Measurements from ENCODE around the gene TFB2M. TPM values are rescaled to one million over a fixed set of nuclear protein-coding genes. Genes with fewer than 3 reads are reported as not detected.
"Not testable (repeated sequence)": the region's sequence is repeated elsewhere in the genome, so short reads cannot be mapped to it uniquely, and the experiment has no call there.

Gene TFB2M
- total and polyA plus RNA-seq, 2 of the 13 experiments (the other 11 are each of a cell fraction or from before 2014, with no cell fraction given): 15.7 to 31.4 TPM

DNA sequence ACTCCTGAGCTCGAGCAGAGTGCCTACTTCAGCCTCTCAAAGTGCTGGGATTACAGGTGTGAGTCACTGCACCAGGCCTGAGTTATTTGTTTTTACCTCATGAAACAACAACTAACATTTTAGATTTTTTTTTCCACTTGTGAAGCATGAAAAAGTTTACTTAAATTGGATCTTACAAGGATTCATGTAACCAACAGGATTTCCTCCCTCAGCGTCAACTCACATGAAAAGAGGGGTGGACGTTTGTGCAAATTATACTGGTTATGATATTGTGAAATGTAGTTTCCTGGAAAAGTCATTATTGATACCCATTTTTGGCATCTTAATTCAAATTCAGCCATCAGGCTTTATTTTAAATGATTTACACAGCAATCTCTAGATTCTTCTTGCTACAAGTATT is 6.7 kb upstream of the TFB2M start:
- Histone ChIP-seq H3K4me3 (replicated peaks in 1 of 3; ENCODE audit: insufficient read depth in 1 of 3, low read depth in 2 of 3, low read length in 3 of 3) (no peak overlapping the region), H3K4me2 (ENCODE audit: low read depth, low read length) (no peak overlapping the region), H3K27me3 (ENCODE audit: control insufficient read depth in 1 of 2, insufficient read depth in 2 of 2, low read length in 2 of 2) (no peaks in the 10 kb centered on the region), H4K20me1 (ENCODE audit: insufficient read depth, low read length) (0 out of 2 replicates have a peak, but pooled peaks cover 2% of the 10 kb centered on the region), H3K79me2 (ENCODE audit: insufficient read depth, low read length) (peaks cover 62% of the 10 kb centered on the region), H2AFZ (ENCODE audit: low read length) (no peak overlapping the region), H3K4me1 (ENCODE audit: insufficient read depth, low read length) (peaks cover 45% of the 10 kb centered on the region), H3K36me3 (replicated peaks in 1 of 2; ENCODE audit: control insufficient read depth in 1 of 2, insufficient read depth in 2 of 2, low read length in 2 of 2) (no peaks in the 10 kb centered on the region; a peak in 1 of 5 replicates), H3K27ac (ENCODE audit: extremely low read length, insufficient read depth, low read length) (no peak overlapping the region), H3K9me3 (ENCODE audit: low read length) (no peaks in the 10 kb centered on the region), H3K9ac (ENCODE audit: insufficient read depth, low read depth, low read length) (no peak overlapping the region)
- CTCF ChIA-PET (ENCODE audit: low intra/inter-chr PET ratio, low total read pairs): no interaction called here
- 92% methylated on average over 3 of the region's 3 CpGs for WGBS (ENCODE audit: low lambda C conversion rate)
- DNase-seq (ENCODE audit: low spot score) (no peak), FAIRE-seq (no peak), ATAC-seq (no peak)
- POLR2A ChIA-PET: interaction anchor here (1.3 kb wide), 1 partner anchor 10 kb away, joined by 6 read pairs; no protein-coding TSS in a partner anchor
- intact Hi-C loops (cut with micrococcal nuclease; ENCODE audit: unreplicated experiment): no loop called here
- in situ Hi-C loops (cut with HindIII; ENCODE audit: extremely low pct_ligation_motif_present, low pct_unique_long_range_greater_than_20kb): no loop called here
- no TSS peak for BruUV-seq (replicated peaks)
- no peak for TF ChIP-seq ZNF546 (CRISPR knock-in tag; conservative IDR thresholded peaks at IDR 0.05)

- H3K4me1 ChIP-seq (ENCODE audit: insufficient read depth, low read length): peaks cover 40% of the 10 kb centered on the region
- intact Hi-C loops (cut with micrococcal nuclease; ENCODE audit: unreplicated experiment) (no loop called here), in situ Hi-C loops (cut with HindIII; ENCODE audit: extremely low pct_ligation_motif_present, low pct_unique_long_range_greater_than_20kb) (no loop called here)
- H3K79me2 ChIP-seq (ENCODE audit: insufficient read depth, low read length): peaks cover 62% of the 10 kb centered on the region
- no peak overlapping the region for H2AFZ ChIP-seq (ENCODE audit: low read length)
- 0 out of 2 replicates have a peak, but pooled peaks cover 2% of the 10 kb centered on the region for H4K20me1 ChIP-seq (ENCODE audit: insufficient read depth, low read length)
- FAIRE-seq (no peak), DNase-seq (ENCODE audit: low spot score) (no peak), ATAC-seq (no peak)
- no peaks in the 10 kb centered on the region; a peak in 1 of 5 replicates for H3K36me3 ChIP-seq (replicated peaks in 1 of 2; ENCODE audit: control insufficient read depth in 1 of 2, insufficient read depth in 2 of 2, low read length in 2 of 2)
- H3K4me2 ChIP-seq (ENCODE audit: low read depth, low read length): no peak overlapping the region
- H3K27me3 ChIP-seq (ENCODE audit: control insufficient read depth in 1 of 2, insufficient read depth in 2 of 2, low read length in 2 of 2): no peaks in the 10 kb centered on the region
- no peak overlapping the region for H3K4me3 ChIP-seq (replicated peaks in 1 of 3; ENCODE audit: insufficient read depth in 1 of 3, low read depth in 2 of 3, low read length in 3 of 3)
- no TSS peak for BruUV-seq (replicated peaks)
- ChIA-PET POLR2A (interaction anchor here (1.9 kb wide), 1 partner anchor 11 kb away, joined by 8 read pairs; no protein-coding TSS in a partner anchor), CTCF (ENCODE audit: low intra/inter-chr PET ratio, low total read pairs) (no interaction called here)
- TF ChIP-seq, protein P1, sequence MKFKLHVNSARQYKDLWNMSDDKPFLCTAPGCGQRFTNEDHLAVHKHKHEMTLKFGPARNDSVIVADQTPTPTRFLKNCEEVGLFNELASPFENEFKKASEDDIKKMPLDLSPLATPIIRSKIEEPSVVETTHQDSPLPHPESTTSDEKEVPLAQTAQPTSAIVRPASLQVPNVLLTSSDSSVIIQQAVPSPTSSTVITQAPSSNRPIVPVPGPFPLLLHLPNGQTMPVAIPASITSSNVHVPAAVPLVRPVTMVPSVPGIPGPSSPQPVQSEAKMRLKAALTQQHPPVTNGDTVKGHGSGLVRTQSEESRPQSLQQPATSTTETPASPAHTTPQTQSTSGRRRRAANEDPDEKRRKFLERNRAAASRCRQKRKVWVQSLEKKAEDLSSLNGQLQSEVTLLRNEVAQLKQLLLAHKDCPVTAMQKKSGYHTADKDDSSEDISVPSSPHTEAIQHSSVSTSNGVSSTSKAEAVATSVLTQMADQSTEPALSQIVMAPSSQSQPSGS (CRISPR knock-in tag; IDR thresholded peaks at IDR 0.05): no peak
- TF ChIP-seq KLF15 (CRISPR knock-in tag; IDR thresholded peaks at IDR 0.05; ENCODE audit: borderline replicate concordance) (no peak), ELF4 (CRISPR knock-in tag; IDR thresholded peaks at IDR 0.05; ENCODE audit: borderline replicate concordance) (no peak), ZNF841 (CRISPR knock-in tag; IDR thresholded peaks at IDR 0.05; ENCODE audit: borderline replicate concordance) (no peak), SIN3B (IDR thresholded peaks at IDR 0.05; ENCODE audit: low read length) (no peak), ZNF770 (CRISPR knock-in tag; IDR thresholded peaks at IDR 0.05) (peak; percentile 91)
- no peak overlapping the region for H3K27ac ChIP-seq (ENCODE audit: extremely low read length, insufficient read depth, low read length)
- WGBS (ENCODE audit: low lambda C conversion rate): 100% methylated on average over 1 of the region's 1 CpG
- no peaks in the 10 kb centered on the region for H3K9me3 ChIP-seq (ENCODE audit: low read length)
- no peak overlapping the region for H3K9ac ChIP-seq (ENCODE audit: insufficient read depth, low read depth, low read length)
Observed at GRCh38 chr1:246571953-246572352, 5.9 kb upstream of the TFB2M start.

- intact Hi-C loops (cut with micrococcal nuclease; ENCODE audit: unreplicated experiment); FAIRE-seq; H4K20me1 ChIP-seq (ENCODE audit: insufficient read depth, low read length); ATAC-seq; H3K4me3 ChIP-seq (replicated peaks in 1 of 3; ENCODE audit: insufficient read depth in 1 of 3, low read depth in 2 of 3, low read length in 3 of 3); H3K4me2 ChIP-seq (ENCODE audit: low read depth, low read length); H3K27me3 ChIP-seq (ENCODE audit: control insufficient read depth in 1 of 2, insufficient read depth in 2 of 2, low read length in 2 of 2); H3K9ac ChIP-seq (ENCODE audit: insufficient read depth, low read depth, low read length); DNase-seq (ENCODE audit: low spot score); BruUV-seq (replicated peaks); H3K27ac ChIP-seq (ENCODE audit: extremely low read length, insufficient read depth, low read length); in situ Hi-C loops (cut with HindIII; ENCODE audit: extremely low pct_ligation_motif_present, low pct_unique_long_range_greater_than_20kb); H3K36me3 ChIP-seq (replicated peaks in 1 of 2; ENCODE audit: control insufficient read depth in 1 of 2, insufficient read depth in 2 of 2, low read length in 2 of 2); H2AFZ ChIP-seq (ENCODE audit: low read length); H3K9me3 ChIP-seq (ENCODE audit: low read length); CTCF ChIA-PET (ENCODE audit: low intra/inter-chr PET ratio, low total read pairs): not testable (repeated sequence)
- Histone ChIP-seq H3K4me1 (ENCODE audit: insufficient read depth, low read length) (peaks cover 35% of the 10 kb centered on the region), H3K79me2 (ENCODE audit: insufficient read depth, low read length) (peaks cover 59% of the 10 kb centered on the region)
- POLR2A ChIA-PET: interaction anchor here (1.9 kb wide), 1 partner anchor 11 kb away, joined by 8 read pairs; no protein-coding TSS in a partner anchor
- 93% methylated on average over 4 of the region's 4 CpGs for WGBS (ENCODE audit: low lambda C conversion rate)
Observed at GRCh38 chr1:246571309-246571708, 5.2 kb upstream of the TFB2M start.
